Pancreas (tissue), 10 donors: ENCODE measurements around the gene ZNF536. TPM values are rescaled to one million over a fixed set of nuclear protein-coding genes. Genes with fewer than 3 reads are reported as not detected.
A peak's percentile ranks its signal among the peaks of the same experiment; 100 is the strongest.
"Not testable (repeated sequence)": the region's sequence is repeated elsewhere in the genome, so short reads cannot be mapped to it uniquely, and the experiment has no call there.

Experiments
- ATAC-seq, 4 donors: fragments of 200-7000 bp; cut with Tn5 transposase; one replicate each; pipeline versions ENCODE4 v1.8.0 to v1.9.1; 2020; ENCODE audit warnings: mild to moderate bottlenecking in 4 of 4, moderate library complexity in 4 of 4
- DNase-seq, 6 donors: peaks; one replicate each; pipeline ENCODE4 v3.0.0-alpha.2; 2020
- FAIRE-seq: peaks from 2 replicates; lab custom pipeline; 2012; peaks lifted over from hg19 to GRCh38; lab: Jason Lieb, UNC
- H3K27ac ChIP-seq, 4 donors: fragments of 200-600 bp; sonication (generic); 1 replicate in 3 of 4; 2 replicates in 1 of 4; pipeline versions ENCODE4 v1.5.0 to v1.8.0; 2020
- H3K27me3 ChIP-seq, 4 donors: fragments of 200-600 bp; one replicate each; pipeline ENCODE4 v1.8.0; 2021
- H3K36me3 ChIP-seq, 3 donors: fragments of 200-600 bp; sonication (generic) in 1 of 3; one replicate each; pipeline versions ENCODE4 v1.5.0 to v1.8.0; 2020 to 2021
- H3K4me1 ChIP-seq, 3 donors: fragments of 200-600 bp; one replicate each; pipeline ENCODE4 v1.8.0; 2021
- H3K4me3 ChIP-seq, 4 donors: fragments of 200-600 bp; sonication (generic) in 2 of 4; one replicate each; pipeline versions ENCODE4 v1.5.0 to v1.8.0; 2020 to 2021
- H3K9me3 ChIP-seq, 4 donors: fragments of 200-600 bp; one replicate each; pipeline ENCODE4 v1.8.0; 2021
- WGBS, 2 donors: extraction: QIAGEN DNeasy Blood & Tissue Kit; methylation state at CpG; one replicate each; pipeline ENCODE4 v1.1.7; 2013; 5-methylcytosine and 5-hydroxymethylcytosine counted together
- intact Hi-C, 3 donors: fragments of 100-400 bp; cut with DNase I; formaldehyde crosslinking; loops; one replicate each; pipeline versions ENCODE4 v1.11.1 to v1.14.2; 2022
- polyA plus RNA-seq, 2 donors: library from polyadenylated mRNA; stranded (reverse); fragments of 200-250 nt; gene quantifications; one replicate each; pipeline ENCODE4 v1.2.3, GENCODE V29; 2013
- total RNA-seq, 6 donors: library from RNA; stranded (reverse); fragmentation: NEBNext Ultra II Directional in 4 of 6; extraction: Animal tissue kit (Norgen Biotek cat#: 25700) in 4 of 6; gene quantifications; one replicate each; pipeline versions ENCODE4 v1.2.1 to v1.2.4, GENCODE V29; 2021 to 2023
- TF ChIP-seq, protein P1 (sequence below), 4 donors: fragments of 200-600 bp; sonication (generic) in 3 of 4; IDR thresholded peaks; one replicate each; pipeline versions ENCODE4 v1.5.0 to v1.8.0; 2021; ENCODE audit warnings: antibody characterized with exemption in 4 of 4
- donor health status: healthy with polysubstance abuse.
- donor health status: DM: no; HTN: no; CAD: no; lungs with moderate emphysema.
- donor health status: DM: no; HTN: no; CAD: no.
- donor health status: control.
- donor health status: control.
- donor health status: Bipolar disorder and iron deficiency.
- donor health status: DM: yes; HTN: yes; CAD: no.
- donor health status: DM: no; HTN: no; CAD: no.
- donor health status: DM: no; HTN: no; CAD: no.
- donor health status: DM: yes; HTN: yes; CAD: no.

Gene ZNF536
- total and polyA plus RNA-seq, 8 donors: 0.06 to 1.7 (median 0.13) TPM

- no peaks in the 10 kb centered on the region for H3K27me3 ChIP-seq
- ATAC-seq: no peak
- peak in 1 of 6 donors; percentile 59 for DNase-seq
- no peaks in the 10 kb centered on the region for H3K36me3 ChIP-seq
- H3K9me3 ChIP-seq: no peaks in the 10 kb centered on the region
- WGBS, 2 donors: 86 to 94% methylated on average over 29 of the region's 29 CpGs
- no peak overlapping the region for H3K27ac ChIP-seq
- FAIRE-seq: no peak
- TF ChIP-seq, protein P1, sequence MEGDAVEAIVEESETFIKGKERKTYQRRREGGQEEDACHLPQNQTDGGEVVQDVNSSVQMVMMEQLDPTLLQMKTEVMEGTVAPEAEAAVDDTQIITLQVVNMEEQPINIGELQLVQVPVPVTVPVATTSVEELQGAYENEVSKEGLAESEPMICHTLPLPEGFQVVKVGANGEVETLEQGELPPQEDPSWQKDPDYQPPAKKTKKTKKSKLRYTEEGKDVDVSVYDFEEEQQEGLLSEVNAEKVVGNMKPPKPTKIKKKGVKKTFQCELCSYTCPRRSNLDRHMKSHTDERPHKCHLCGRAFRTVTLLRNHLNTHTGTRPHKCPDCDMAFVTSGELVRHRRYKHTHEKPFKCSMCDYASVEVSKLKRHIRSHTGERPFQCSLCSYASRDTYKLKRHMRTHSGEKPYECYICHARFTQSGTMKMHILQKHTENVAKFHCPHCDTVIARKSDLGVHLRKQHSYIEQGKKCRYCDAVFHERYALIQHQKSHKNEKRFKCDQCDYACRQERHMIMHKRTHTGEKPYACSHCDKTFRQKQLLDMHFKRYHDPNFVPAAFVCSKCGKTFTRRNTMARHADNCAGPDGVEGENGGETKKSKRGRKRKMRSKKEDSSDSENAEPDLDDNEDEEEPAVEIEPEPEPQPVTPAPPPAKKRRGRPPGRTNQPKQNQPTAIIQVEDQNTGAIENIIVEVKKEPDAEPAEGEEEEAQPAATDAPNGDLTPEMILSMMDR (IDR thresholded peaks at IDR 0.05): no peak
- intact Hi-C loops: no loop called here
- no peak overlapping the region for H3K4me3 ChIP-seq
- no peaks in the 10 kb centered on the region for H3K4me1 ChIP-seq
These were observed 72.6 kb downstream of the ZNF536 start for GRCh38 chr19:30444686-30445232.

DNA sequence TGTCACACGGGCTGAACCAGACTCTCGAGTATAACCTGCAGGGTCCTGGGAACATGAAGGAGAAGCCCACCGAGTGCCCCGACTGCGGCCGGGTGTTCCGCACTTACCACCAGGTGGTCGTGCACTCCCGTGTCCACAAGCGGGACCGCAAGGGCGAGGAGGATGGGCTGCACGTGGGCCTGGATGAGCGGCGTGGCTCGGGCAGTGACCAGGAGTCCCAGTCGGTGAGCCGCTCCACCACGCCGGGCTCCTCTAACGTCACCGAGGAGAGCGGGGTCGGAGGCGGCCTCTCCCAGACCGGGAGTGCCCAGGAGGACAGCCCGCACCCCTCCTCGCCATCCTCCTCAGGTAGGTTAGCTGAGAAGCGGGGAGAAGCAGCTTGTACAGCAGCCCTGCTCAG is 73.2 kb downstream of the ZNF536 start:
- H3K4me1 ChIP-seq: no peaks in the 10 kb centered on the region
- no peaks in the 10 kb centered on the region for H3K36me3 ChIP-seq
- no peaks in the 10 kb centered on the region for H3K27me3 ChIP-seq
- TF ChIP-seq, protein P1 (IDR thresholded peaks at IDR 0.05): no peak
- WGBS, 2 donors: 86 to 92% methylated on average over 29 of the region's 29 CpGs
- H3K9me3 ChIP-seq: no peaks in the 10 kb centered on the region
- intact Hi-C loops: no loop called here
- no peak overlapping the region for H3K4me3 ChIP-seq
- FAIRE-seq: no peak
- no peak for ATAC-seq
- no peak overlapping the region for H3K27ac ChIP-seq
- peak in 1 of 6 donors; percentile 67 for DNase-seq

GRCh38 chr19:30446120-30446519 is 73.9 kb downstream of the ZNF536 start:
- H3K4me3 ChIP-seq, H3K4me1 ChIP-seq, intact Hi-C loops, H3K36me3 ChIP-seq, H3K9me3 ChIP-seq, H3K27ac ChIP-seq, FAIRE-seq, DNase-seq, H3K27me3 ChIP-seq, ATAC-seq: not testable (repeated sequence)
- WGBS, 2 donors: 78 to 86% methylated on average over 9 of the region's 9 CpGs

DNA sequence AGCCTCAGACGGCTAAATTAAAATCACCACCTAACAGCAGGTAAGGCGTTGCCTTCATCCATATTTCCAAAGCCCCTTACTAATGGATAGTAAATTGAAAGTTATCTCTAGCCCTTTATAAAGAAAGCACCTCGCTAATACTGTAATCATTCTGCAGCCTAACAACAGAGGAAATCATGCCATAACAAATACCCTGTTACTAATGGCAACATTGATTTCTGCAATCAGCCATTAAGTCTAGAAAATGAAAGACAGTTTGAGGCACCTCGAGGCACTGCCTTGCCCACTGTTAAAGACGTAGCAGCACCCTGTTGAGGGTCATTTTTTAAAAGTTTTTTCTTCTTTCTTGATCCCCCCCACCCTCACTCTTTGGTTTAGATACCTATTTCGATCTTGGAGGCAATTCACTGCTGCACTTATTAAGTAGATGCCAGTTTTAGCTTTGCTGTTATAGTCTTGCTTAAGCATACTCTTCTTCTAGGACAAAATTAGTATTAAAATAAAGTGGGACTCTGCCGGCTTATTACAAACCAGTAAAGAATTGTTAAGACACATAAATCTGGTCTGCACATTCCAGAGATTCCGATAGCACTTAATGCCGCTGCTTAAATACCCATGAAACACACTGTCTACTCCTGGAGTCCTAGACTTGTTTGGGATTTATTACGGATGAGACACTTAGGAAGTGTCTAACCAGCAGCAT is 74.8 kb downstream of the ZNF536 start:
- ATAC-seq (peak; percentile 63 to 79 (median 70)), DNase-seq (no peak), FAIRE-seq (no peak)
- Histone ChIP-seq H3K27me3 (no peaks in the 10 kb centered on the region), H3K4me1 (no peaks in the 10 kb centered on the region), H3K9me3 (no peaks in the 10 kb centered on the region), H3K36me3 (no peaks in the 10 kb centered on the region), H3K4me3 (no peak overlapping the region), H3K27ac (no peak overlapping the region)
- intact Hi-C loops: no loop called here
- TF ChIP-seq, protein P1 (IDR thresholded peaks at IDR 0.05): no peak
- WGBS, 2 donors: 36 to 37% methylated on average over 10 of the region's 10 CpGs

DNA sequence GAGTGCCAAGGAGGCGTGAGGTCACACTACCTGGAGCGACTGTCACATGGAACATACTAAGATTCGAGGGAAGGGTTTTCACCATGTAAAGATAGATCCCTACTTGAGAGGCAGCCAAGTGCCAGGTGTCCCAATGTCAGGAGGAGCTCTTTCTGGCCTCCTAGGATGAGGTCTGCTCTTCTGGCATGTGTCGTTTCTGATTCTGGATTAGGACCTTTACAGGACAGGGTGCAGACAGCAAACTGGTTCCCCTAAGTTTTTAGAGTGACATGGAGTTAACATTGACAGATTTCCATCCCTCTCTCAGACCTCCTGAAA is 75.3 kb downstream of the ZNF536 start:
- DNase-seq: no peak
- Histone ChIP-seq H3K4me1 (no peaks in the 10 kb centered on the region), H3K4me3 (no peak overlapping the region), H3K36me3 (no peaks in the 10 kb centered on the region), H3K27me3 (no peaks in the 10 kb centered on the region), H3K9me3 (no peaks in the 10 kb centered on the region), H3K27ac (no peak overlapping the region)
- ATAC-seq: no peak
- intact Hi-C loops: no loop called here
- no peak for FAIRE-seq
- TF ChIP-seq, protein P1 (IDR thresholded peaks at IDR 0.05): no peak
- WGBS, 2 donors: 60 to 74% methylated on average over 4 of the region's 4 CpGs
